Coronary artery (tissue), 2 donors: ENCODE measurements around the gene DHRS11.

Experiments
- DNase-seq: peaks from one replicate; pipeline ENCODE4 v3.0.0-alpha.2; 2017; ENCODE audit warnings: low spot score
- H3K27ac ChIP-seq, 2 donors: fragments of 200-600 bp; sonication (generic); one replicate each; pipeline ENCODE4 v1.5.1; 2016 to 2019
- H3K4me3 ChIP-seq: fragments of 200-600 bp; sonication (generic); 2 replicates; pipeline ENCODE4 v1.5.1; 2016; ENCODE audit warnings: mild to moderate bottlenecking, moderate library complexity
- TF ChIP-seq, protein P1 (sequence below): fragments of 200-600 bp; sonication (generic); IDR thresholded peaks from one replicate; pipeline ENCODE4 v1.5.1; 2019; ENCODE audit warnings: antibody characterized with exemption

Gene DHRS11

DNA sequence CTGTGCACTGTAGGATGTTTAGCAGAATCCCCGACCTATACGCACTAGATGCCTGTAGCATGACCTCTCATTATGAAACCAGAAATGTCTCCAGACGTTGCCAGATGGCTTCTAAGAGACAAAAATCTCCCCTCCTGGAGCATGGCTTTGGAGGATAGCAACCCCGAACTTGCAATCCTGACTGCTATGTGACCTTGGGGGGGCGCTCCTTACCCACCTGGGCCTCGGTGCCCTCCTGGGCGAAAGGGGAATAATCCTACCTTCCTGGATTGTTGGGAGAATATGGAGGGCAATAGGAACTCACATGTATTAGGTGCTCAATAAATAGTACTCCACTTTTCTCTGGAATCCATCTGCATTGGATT lies 17.8 kb downstream of the DHRS11 start:
- no peak for DNase-seq
- Histone ChIP-seq H3K27ac (no peak overlapping the region), H3K4me3 (no peak overlapping the region)
- TF ChIP-seq, protein P1, sequence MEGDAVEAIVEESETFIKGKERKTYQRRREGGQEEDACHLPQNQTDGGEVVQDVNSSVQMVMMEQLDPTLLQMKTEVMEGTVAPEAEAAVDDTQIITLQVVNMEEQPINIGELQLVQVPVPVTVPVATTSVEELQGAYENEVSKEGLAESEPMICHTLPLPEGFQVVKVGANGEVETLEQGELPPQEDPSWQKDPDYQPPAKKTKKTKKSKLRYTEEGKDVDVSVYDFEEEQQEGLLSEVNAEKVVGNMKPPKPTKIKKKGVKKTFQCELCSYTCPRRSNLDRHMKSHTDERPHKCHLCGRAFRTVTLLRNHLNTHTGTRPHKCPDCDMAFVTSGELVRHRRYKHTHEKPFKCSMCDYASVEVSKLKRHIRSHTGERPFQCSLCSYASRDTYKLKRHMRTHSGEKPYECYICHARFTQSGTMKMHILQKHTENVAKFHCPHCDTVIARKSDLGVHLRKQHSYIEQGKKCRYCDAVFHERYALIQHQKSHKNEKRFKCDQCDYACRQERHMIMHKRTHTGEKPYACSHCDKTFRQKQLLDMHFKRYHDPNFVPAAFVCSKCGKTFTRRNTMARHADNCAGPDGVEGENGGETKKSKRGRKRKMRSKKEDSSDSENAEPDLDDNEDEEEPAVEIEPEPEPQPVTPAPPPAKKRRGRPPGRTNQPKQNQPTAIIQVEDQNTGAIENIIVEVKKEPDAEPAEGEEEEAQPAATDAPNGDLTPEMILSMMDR: no peak

DNA sequence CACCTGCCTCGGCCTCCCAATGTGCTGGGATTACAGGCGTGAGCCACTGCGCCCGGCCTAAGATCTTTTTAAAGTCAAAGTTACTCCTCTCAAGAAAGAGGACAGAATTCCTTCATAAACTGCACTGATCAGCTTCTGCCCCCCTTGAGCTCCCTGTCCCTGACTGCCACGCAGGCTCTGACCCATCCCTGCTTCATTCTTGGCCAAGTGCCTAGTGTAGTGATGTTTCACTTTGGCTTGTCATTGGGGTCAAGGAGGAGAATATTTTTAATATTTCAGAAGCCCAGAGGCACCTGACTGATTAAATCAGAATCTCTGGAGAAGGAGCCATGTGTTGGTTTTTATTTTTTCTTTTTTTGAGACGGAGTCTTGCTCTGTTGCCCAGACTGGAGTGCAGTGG lies 18.8 kb downstream of the DHRS11 start:
- DNase-seq: no peak
- TF ChIP-seq, protein P1: no peak
- Histone ChIP-seq H3K27ac (no peak overlapping the region), H3K4me3 (no peak overlapping the region)

DNA sequence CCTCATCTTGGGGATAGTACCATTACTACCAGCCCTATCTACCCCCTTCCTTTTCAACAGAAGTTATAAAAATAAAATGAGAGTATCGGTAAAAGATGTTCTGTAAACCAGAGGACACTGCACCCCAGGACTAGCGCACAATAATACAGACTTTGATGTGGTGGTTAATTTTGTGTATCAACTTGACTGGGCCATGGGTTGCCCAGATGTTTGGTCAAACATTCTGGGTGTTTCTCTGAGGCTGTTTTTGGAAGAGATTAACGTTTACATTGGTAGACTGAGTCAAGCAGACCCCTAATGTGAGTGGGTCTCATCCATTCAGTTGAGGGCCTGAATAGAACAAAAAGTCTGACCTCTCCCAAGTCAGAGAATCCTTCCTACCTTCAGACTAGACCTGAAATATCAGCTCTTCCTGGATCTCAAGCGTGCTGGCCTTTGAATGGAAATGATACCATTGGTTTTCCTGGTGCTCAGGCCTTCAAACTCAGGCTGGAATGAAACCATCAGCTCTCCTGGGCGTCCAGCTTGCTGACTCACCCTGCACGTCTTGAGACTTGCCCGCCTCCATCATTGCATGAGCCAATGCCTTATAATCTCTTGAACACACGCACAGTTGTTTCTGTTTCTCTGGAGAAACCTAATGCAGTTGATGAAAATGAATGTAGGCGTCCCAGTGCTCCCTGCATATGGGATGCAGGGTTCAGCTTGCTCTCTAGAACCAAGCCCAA lies 19.8 kb downstream of the DHRS11 start:
- TF ChIP-seq, protein P1: no peak
- Histone ChIP-seq H3K4me3 (no peak overlapping the region), H3K27ac (no peak overlapping the region)
- no peak for DNase-seq

DNA sequence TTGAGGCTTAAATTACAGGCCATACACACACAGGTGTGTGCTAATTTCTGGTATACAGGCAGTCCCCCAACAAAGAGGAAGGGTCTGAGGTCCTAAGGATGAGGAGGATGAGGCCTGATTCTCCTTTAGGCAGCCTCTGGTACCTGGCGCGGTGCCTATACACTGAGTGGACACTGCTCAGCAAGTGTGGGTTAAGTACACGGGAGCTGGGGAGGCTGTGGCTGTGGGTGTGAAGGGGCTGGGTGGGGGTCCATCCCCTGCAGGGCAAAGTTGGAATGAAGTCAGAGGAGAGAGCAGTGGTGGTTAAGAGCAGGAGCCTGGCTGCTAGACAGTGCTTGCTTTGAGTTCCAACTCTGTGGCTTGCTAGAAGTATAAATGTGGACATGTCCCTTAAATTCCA lies 20.6 kb downstream of the DHRS11 start:
- Histone ChIP-seq H3K4me3 (no peak overlapping the region), H3K27ac (no peak overlapping the region)
- DNase-seq: no peak
- TF ChIP-seq, protein P1: no peak

DNA sequence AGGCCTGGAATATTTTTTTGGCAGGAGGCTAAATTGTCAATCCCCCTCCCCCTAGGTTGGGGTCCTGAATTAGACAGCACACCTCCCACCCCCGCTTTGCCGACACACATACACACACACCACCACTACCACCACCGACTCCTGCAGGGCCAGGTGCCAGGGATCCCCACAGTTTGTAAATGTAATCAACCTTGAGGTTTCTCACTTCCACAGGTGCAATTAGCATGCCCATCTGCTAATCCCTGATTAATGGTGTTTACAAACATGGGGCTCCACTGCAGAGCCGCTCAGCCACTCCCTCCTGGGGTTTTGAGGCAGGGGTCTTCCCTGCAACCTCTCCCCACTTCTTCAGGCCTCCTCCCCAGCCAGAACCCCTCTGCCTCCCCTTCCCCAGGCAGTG lies 21.5 kb downstream of the DHRS11 start:
- no peak overlapping the region for H3K4me3 ChIP-seq
- TF ChIP-seq, protein P1: no peak
- no peak overlapping the region for H3K27ac ChIP-seq
- no peak for DNase-seq

DNA sequence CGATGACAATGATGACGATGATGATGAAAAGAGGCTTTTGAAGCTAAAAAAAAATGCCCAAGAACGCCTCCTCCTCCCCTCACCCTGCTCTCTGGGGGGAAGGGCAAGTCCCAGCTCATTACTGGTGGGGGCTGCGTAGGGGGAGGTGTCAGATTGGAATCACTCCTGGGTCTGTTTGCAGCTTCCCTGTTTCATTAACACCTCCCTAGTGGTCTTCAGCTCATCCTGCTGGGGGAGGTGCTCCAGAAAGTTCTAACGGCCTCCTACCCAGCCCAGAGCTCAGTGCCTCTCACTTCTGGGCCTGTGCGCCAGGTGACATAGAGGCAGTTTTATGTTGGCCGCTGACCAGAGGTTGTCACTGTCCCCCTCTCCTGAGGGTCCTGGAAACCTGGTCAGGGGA lies 22.4 kb downstream of the DHRS11 start:
- TF ChIP-seq, protein P1: no peak
- Histone ChIP-seq H3K4me3 (no peak overlapping the region), H3K27ac (no peak overlapping the region)
- no peak for DNase-seq

DNA sequence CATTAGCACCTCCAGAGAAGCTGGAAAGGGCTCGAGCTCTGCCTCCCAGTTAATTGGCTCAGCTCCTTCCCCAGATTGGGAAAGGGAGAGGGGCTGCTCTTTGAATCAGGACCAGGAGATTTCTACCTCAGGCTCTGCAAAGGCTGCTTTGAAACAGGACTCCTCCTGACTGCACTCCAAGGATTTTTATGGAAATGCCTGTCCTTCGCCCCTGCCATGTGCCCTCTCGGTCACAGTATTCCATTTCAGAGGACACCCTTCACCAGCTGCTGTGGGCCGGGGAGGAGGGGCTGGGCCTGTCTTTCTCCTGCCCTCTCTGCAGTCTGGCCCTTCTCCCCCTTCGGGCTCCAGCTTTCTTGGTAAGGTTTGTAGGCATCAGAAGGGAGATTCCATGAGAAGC lies 23.3 kb downstream of the DHRS11 start:
- DNase-seq: no peak
- TF ChIP-seq, protein P1: no peak
- no peak overlapping the region for H3K4me3 ChIP-seq
- H3K27ac ChIP-seq: no peak overlapping the region
